Activated CD8-positive, alpha-beta memory T cell treated with anti-CD3 and anti-CD28 coated beads, Interleukin-2, amount 10 ng/mL, durations not matched to agents 7 days and 5 days (primary cell): ENCODE measurements around the gene CPNE7. TPM values are rescaled to one million over a fixed set of nuclear protein-coding genes. Genes with fewer than 3 reads are reported as not detected.

Source experiments
- total RNA-seq, 2 experiments: library from RNA; stranded (reverse); gene quantifications; one replicate each; pipeline ENCODE4 v1.2.3, GENCODE V29; 2021

CPNE7 gene
- total RNA-seq, 2 experiments from 2014 or later, result 0.38 to 3.1 TPM

Other genes starting within 250 kb of the CPNE7 start
- 100 to 1,000 TPM; 184 to 235 TPM for gene ANKRD11, start 85.2 kb upstream of the CPNE7 start, total RNA-seq
- gene SPG7, start 67.4 kb upstream of the CPNE7 start, total RNA-seq, result 100 to 1,000 TPM in 1 of 2 experiments, 10 to 100 TPM in 1; 92.1 to 110 TPM
- 1,000 to 10,000 TPM; 2,153 to 2,209 TPM for gene RPL13, start 15.1 kb upstream of the CPNE7 start, total RNA-seq
- gene DPEP1, start 37.9 kb downstream of the CPNE7 start, total RNA-seq, result not detected
- 100 to 1,000 TPM in 1 of 2 experiments, 10 to 100 TPM in 1; 86.5 to 106 TPM for gene CHMP1A, start 82.0 kb downstream of the CPNE7 start, total RNA-seq
- 10 to 100 TPM; 14.5 to 17.4 TPM for gene SPATA33, start 82.1 kb downstream of the CPNE7 start, total RNA-seq
- gene CDK10, start 110.9 kb downstream of the CPNE7 start, total RNA-seq, result 10 to 100 TPM; 80.5 to 94.2 TPM
- 1 to 10 TPM; 5.8 to 7.4 TPM for gene SPATA2L, start 125.9 kb downstream of the CPNE7 start, total RNA-seq
- 1 to 10 TPM; 3.6 to 4.6 TPM for gene VPS9D1, start 145.1 kb downstream of the CPNE7 start, total RNA-seq
- 10 to 100 TPM; 38.0 to 58.1 TPM for gene ZNF276, start 145.8 kb downstream of the CPNE7 start, total RNA-seq
- 100 to 1,000 TPM; 135 to 202 TPM for gene FANCA, start 240.9 kb downstream of the CPNE7 start, total RNA-seq